GM12801 (cell line): ENCODE measurements around the gene CLASP1.

Experiments used
- CTCF ChIP-seq: IDR thresholded peaks from one replicate; pipeline ENCODE4 v1.5.1; 2011; ENCODE audit warnings: control low read depth; ENCODE audit not compliant: insufficient read length; ENCODE audit errors: extremely low read depth

The CLASP1 gene

GRCh38 chr2:121293450-121294325 is 355.6 kb downstream of the CLASP1 start:
- TF ChIP-seq CTCF, result no peak

DNA sequence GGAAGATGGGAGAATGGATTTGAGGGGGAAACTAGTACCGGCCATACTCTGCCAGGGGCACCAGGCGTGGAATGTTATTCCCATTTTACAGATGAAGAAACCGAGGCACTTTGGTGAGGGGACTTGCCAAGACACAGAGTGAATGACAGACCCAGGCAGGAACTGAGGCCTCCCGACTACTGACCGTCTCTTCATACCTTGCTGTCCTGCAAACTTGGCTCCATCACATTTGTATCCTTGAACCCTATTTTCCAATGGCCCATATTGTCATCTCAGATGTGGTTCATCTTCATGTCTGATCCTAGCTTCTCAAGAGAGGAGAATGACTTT is 358.0 kb downstream of the CLASP1 start:
- no peak for TF ChIP-seq CTCF

GRCh38 chr2:121289271-121289670 is 360.0 kb downstream of the CLASP1 start:
- TF ChIP-seq CTCF, result no peak

GRCh38 chr2:121288454-121289231 is 360.6 kb downstream of the CLASP1 start:
- TF ChIP-seq CTCF, result no peak

DNA sequence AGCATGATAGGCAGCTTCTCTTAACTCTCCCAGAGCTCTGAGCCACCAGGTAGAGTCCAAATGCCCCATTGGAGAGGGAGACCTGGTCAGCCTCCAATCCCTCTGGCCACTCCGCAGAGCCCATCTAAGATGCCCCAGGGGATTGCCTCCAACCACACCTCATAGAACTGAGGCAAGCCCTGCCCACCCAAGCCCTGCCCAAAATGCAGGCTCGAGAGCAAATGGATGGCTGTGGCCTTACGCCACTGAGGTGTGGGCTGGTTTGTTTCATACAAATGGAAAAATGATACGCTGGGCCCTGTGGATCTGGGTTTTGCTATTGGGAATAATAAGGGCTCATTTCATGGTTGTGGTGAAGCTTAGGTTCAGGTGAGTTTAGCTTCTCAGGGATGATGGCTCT is 361.3 kb downstream of the CLASP1 start:
- no peak for TF ChIP-seq CTCF
